GM23338 (cell line): Measurements from ENCODE around the gene GTF2E1. TPM values are rescaled to one million over a fixed set of nuclear protein-coding genes. Genes with fewer than 3 reads are reported as not detected.

Experiments
- ATAC-seq: fragments of 200-7000 bp; cut with Tn5 transposase; 3 replicates; pipeline ENCODE4 v1.9.1; 2020
- DNase-seq: peaks from one replicate; pipeline ENCODE4 v3.0.0-alpha.2; 2015; ENCODE audit warnings: low spot score
- H2AFZ ChIP-seq: fragments of 200-600 bp; sonication (generic); 2 replicates; pipeline ENCODE4 v1.8.0; 2016; ENCODE audit warnings: antibody characterized with exemption, mild to moderate bottlenecking, moderate library complexity
- H3F3A ChIP-seq: fragments of 200-600 bp; sonication (generic); replicated peaks from 2 replicates; pipeline ENCODE4 v1.8.0; 2017; ENCODE audit warnings: antibody characterized with exemption, mixed run types, low read depth
- H3K27ac ChIP-seq: fragments of 200-600 bp; sonication (generic); 2 replicates; pipeline ENCODE4 v1.6.1; 2016; ENCODE audit warnings: low read depth
- H3K27me3 ChIP-seq: fragments of 200-600 bp; sonication (generic); 2 replicates; pipeline ENCODE4 v1.8.0; 2016; ENCODE audit warnings: mild to moderate bottlenecking, mixed run types, moderate library complexity; ENCODE audit not compliant: insufficient read depth
- H3K36me3 ChIP-seq: fragments of 200-600 bp; sonication (generic); 2 replicates; pipeline ENCODE4 v1.8.0; 2016; ENCODE audit warnings: mild to moderate bottlenecking; ENCODE audit not compliant: insufficient read depth
- H3K4me1 ChIP-seq: fragments of 200-600 bp; sonication (generic); 2 replicates; pipeline ENCODE4 v1.8.0; 2016; ENCODE audit warnings: mild to moderate bottlenecking, moderate library complexity; ENCODE audit not compliant: insufficient read depth
- H3K4me2 ChIP-seq: fragments of 200-600 bp; sonication (generic); 2 replicates; pipeline ENCODE4 v1.7.1; 2017; ENCODE audit warnings: mixed run types
- H3K4me3 ChIP-seq: fragments of 200-600 bp; sonication (generic); 2 replicates; pipeline ENCODE4 v1.6.1; 2016; ENCODE audit warnings: mixed run types
- H3K79me2 ChIP-seq: fragments of 200-600 bp; sonication (generic); replicated peaks from 2 replicates; pipeline ENCODE4 v1.8.0; 2017; ENCODE audit warnings: mild to moderate bottlenecking; ENCODE audit not compliant: insufficient read depth
- H3K9me2 ChIP-seq: fragments of 200-600 bp; sonication (generic); 2 replicates; pipeline ENCODE4 v1.8.0; 2017; ENCODE audit not compliant: insufficient read depth
- H4K20me1 ChIP-seq: fragments of 200-600 bp; sonication (generic); replicated peaks from 2 replicates; pipeline ENCODE4 v1.8.0; 2017; ENCODE audit warnings: mild to moderate bottlenecking; ENCODE audit not compliant: insufficient read depth
- H3K27ac Mint-ChIP-seq: 2 replicates; pipeline ENCODE4 v1.8.0; 2020; ENCODE audit warnings: inconsistent platforms, mild to moderate bottlenecking, moderate library complexity, mixed read lengths
- H3K27me3 Mint-ChIP-seq: 3 replicates; pipeline ENCODE4 v1.8.0; 2022; ENCODE audit warnings: low read depth, mild to moderate bottlenecking, moderate library complexity, mixed read lengths, inconsistent platforms; ENCODE audit not compliant: insufficient read depth, poor library complexity
- H3K36me3 Mint-ChIP-seq: 3 replicates; pipeline ENCODE4 v1.8.0; 2021; ENCODE audit warnings: low read depth, mild to moderate bottlenecking, inconsistent platforms, moderate library complexity, mixed read lengths
- H3K4me1 Mint-ChIP-seq: 3 replicates; pipeline ENCODE4 v1.8.0; 2020; ENCODE audit warnings: mild to moderate bottlenecking, inconsistent platforms, mixed read lengths
- H3K4me3 Mint-ChIP-seq: 3 replicates; pipeline ENCODE4 v1.8.0; 2021; ENCODE audit warnings: moderate library complexity, mild to moderate bottlenecking, inconsistent platforms, mixed read lengths
- H3K9me3 Mint-ChIP-seq: 3 replicates; pipeline ENCODE4 v1.8.0; 2020; ENCODE audit warnings: moderate library complexity, mild to moderate bottlenecking, inconsistent platforms, mixed read lengths
- CREB1 ChIP-seq: fragments of 250-450 bp; sonication (Bioruptor Pico); IDR thresholded peaks from 2 replicates; pipeline ENCODE4 v1.5.0; 2020; ENCODE audit warnings: low read depth, mild to moderate bottlenecking, moderate library complexity
- CTCF ChIP-seq, 2 experiments: fragments of 200-600 bp in 1 of 2; sonication (generic) in 1 of 2; conservative IDR thresholded peaks; 2 replicates each; pipeline versions ENCODE4 v1.5.1 to v1.6.1; 2016 to 2017; ENCODE audit warnings: antibody characterized with exemption in 2 of 2, low read depth in 2 of 2, mild to moderate bottlenecking in 2 of 2, moderate library complexity in 1 of 2
- EZH2 ChIP-seq: fragments of 200-600 bp; sonication (generic); IDR thresholded peaks from one replicate; pipeline ENCODE4 v1.8.0; 2017; ENCODE audit warnings: antibody characterized with exemption, mild to moderate bottlenecking, low read depth; ENCODE audit not compliant: unreplicated experiment
- EZH2phosphoT487 ChIP-seq: fragments of 200-600 bp; sonication (generic); IDR thresholded peaks from one replicate; pipeline ENCODE4 v1.8.1; 2018; ENCODE audit warnings: antibody characterized with exemption; ENCODE audit not compliant: unreplicated experiment
- JUNB ChIP-seq: IDR thresholded peaks from one replicate; pipeline ENCODE4 v1.6.1; 2016; ENCODE audit warnings: antibody characterized with exemption; ENCODE audit not compliant: unreplicated experiment
- NANOG ChIP-seq: IDR thresholded peaks from 2 replicates; pipeline ENCODE4 v1.6.1; 2016; ENCODE audit warnings: antibody characterized with exemption, borderline replicate concordance
- POLR2AphosphoS5 ChIP-seq: IDR thresholded peaks from 2 replicates; pipeline ENCODE4 v1.6.1; 2016; ENCODE audit warnings: antibody characterized with exemption, low read depth
- REST ChIP-seq: IDR thresholded peaks from one replicate; pipeline ENCODE4 v1.6.1; 2018; ENCODE audit warnings: antibody characterized with exemption; ENCODE audit not compliant: unreplicated experiment
- STAT1 ChIP-seq: IDR thresholded peaks from one replicate; pipeline ENCODE4 v1.6.1; 2016; ENCODE audit warnings: antibody characterized with exemption; ENCODE audit not compliant: unreplicated experiment
- ZNF114 ChIP-seq: fragments of 250-450 bp; sonication (Bioruptor Pico); IDR thresholded peaks from 2 replicates; pipeline ENCODE4 v1.5.0; 2020; ENCODE audit warnings: mild to moderate bottlenecking, moderate library complexity
- ZNF462 ChIP-seq: fragments of 250-450 bp; sonication (Bioruptor Pico); IDR thresholded peaks from 2 replicates; pipeline ENCODE4 v1.5.0; 2020; ENCODE audit warnings: mild to moderate bottlenecking, moderate library complexity
- polyA plus RNA-seq: library from polyadenylated mRNA; unstranded; fragments of >200 nt; fragmentation: Nextera tagmentation; extraction: Ambion mirVana; gene quantifications from 2 replicates; pipeline ENCODE4 v1.2.1, GENCODE V29; 2016
- total RNA-seq: library from RNA; depleted of rRNA; stranded (reverse); fragments of >200 nt; shearing (Covaris generic); gene quantifications from 2 replicates; pipeline ENCODE4 v1.2.3, GENCODE V29; 2014

GTF2E1 gene
- total and polyA plus RNA-seq, 2 experiments from 2014 or later, result 24.3 to 69.0 TPM

- TF ChIP-seq ZNF462 (CRISPR knock-in tag) (no peak), JUNB (no peak), EZH2 (no peak), EZH2phosphoT487 (no peak)
Observed at GRCh38 chr3:120766576-120766975, 24.0 kb downstream of the GTF2E1 start (continued).

- Histone ChIP-seq H3K36me3 (0 out of 2 replicates have a peak, but pooled peaks cover 6% of the 10 kb centered on the region), H3K4me3 (no peak overlapping the region), H3K27ac (no peak overlapping the region), H3K9me2 (no peaks in the 10 kb centered on the region), H4K20me1 (peaks cover 14% of the 10 kb centered on the region; the same call in 1 of the 2 replicates), H3K4me2 (no peak overlapping the region), H2AFZ (no peak overlapping the region), H3K27me3 (no peaks in the 10 kb centered on the region), H3F3A (no peaks in the 10 kb centered on the region), H3K4me1 (peaks cover 38% of the 10 kb centered on the region), H3K79me2 (peaks cover 94% of the 10 kb centered on the region)
- DNase-seq (no peak), ATAC-seq (no peak)
- Mint-ChIP-seq H3K4me3 (no peak overlapping the region), H3K27ac (no peak overlapping the region; the same call in 1 of the 2 replicates), H3K4me1 (peaks cover 80% of the 10 kb centered on the region), H3K9me3 (no peaks in the 10 kb centered on the region), H3K36me3 (peaks cover 6% of the 10 kb centered on the region; the same call in 2 of the 3 replicates), H3K27me3 (no peaks in the 10 kb centered on the region)
- TF ChIP-seq EZH2 (no peak), ZNF114 (CRISPR knock-in tag) (no peak), NANOG (no peak), STAT1 (no peak), POLR2AphosphoS5 (no peak), CREB1 (CRISPR knock-in tag) (no peak), CTCF (conservative IDR thresholded peaks at IDR 0.05; ENCODE audit: low read depth in 2 of 2) (no peak), EZH2phosphoT487 (no peak), REST (no peak)
Observed at GRCh38 chr3:120767106-120767505, 24.6 kb downstream of the GTF2E1 start.
